ENCODE results near the gene EXOC1.

The EXOC1 gene

GRCh38 chr4:55951191-55951922, 97.9 kb downstream of the EXOC1 start:
- DNase-seq (ENCODE audit: low read depth) = no peak
